HG03439 (cell line): Measurements from ENCODE around the gene NUP88.
"Not testable (repeated sequence)": the region's sequence is repeated elsewhere in the genome, so short reads cannot be mapped to it uniquely, and the experiment has no call there.

Experiments used
- ATAC-seq: cut with Tn5 transposase; IDR thresholded peaks from one replicate; pipeline ENCODE4 v1.9.1; 2021; ENCODE audit warnings: mild to moderate bottlenecking, moderate library complexity; ENCODE audit not compliant: unreplicated experiment

NUP88 gene

GRCh38 chr17:5419356-5419958 lies at the start of gene NUP88:
Gene NUP88 (minus strand): TSS chr17:5419662. CDS start chr17:5419650, 12 bp downstream.
- ATAC-seq, result peak; percentile 82

- peak; percentile 4 for ATAC-seq
These were observed 48.6 kb upstream of the NUP88 start for GRCh38 chr17:5468075-5468473.

- ATAC-seq, result no peak
These were observed 48.0 kb upstream of the NUP88 start for GRCh38 chr17:5467416-5467815.

GRCh38 chr17:5466295-5466694 lies 46.8 kb upstream of the NUP88 start:
- no peak for ATAC-seq

- no peak for ATAC-seq
These were observed 45.5 kb upstream of the NUP88 start for GRCh38 chr17:5464717-5465507.

- no peak for ATAC-seq
These were observed 27.3 kb upstream of the NUP88 start for GRCh38 chr17:5446786-5447185.

GRCh38 chr17:5444209-5444608 lies 24.7 kb upstream of the NUP88 start:
- no peak for ATAC-seq

GRCh38 chr17:5443728-5444127 lies 24.3 kb upstream of the NUP88 start:
- no peak for ATAC-seq

GRCh38 chr17:5439446-5439764 lies 19.9 kb upstream of the NUP88 start:
- no peak for ATAC-seq

GRCh38 chr17:5438716-5439445 lies 19.4 kb upstream of the NUP88 start, which contains the start of gene C1QBP:
Gene C1QBP (minus strand): TSS chr17:5439155. CDS start chr17:5439073, 82 bp downstream.
- ATAC-seq, result peak; percentile 85

- no peak for ATAC-seq
These were observed 18.4 kb upstream of the NUP88 start for GRCh38 chr17:5437721-5438317.

GRCh38 chr17:5435781-5436315 lies 16.4 kb upstream of the NUP88 start:
- not testable (repeated sequence) for ATAC-seq

GRCh38 chr17:5434984-5435383 lies 15.5 kb upstream of the NUP88 start:
- ATAC-seq, result no peak

- ATAC-seq, result no peak
These were observed 12.6 kb upstream of the NUP88 start for GRCh38 chr17:5431949-5432556.

- ATAC-seq, result not testable (repeated sequence)
These were observed 11.8 kb upstream of the NUP88 start for GRCh38 chr17:5431234-5431633.

- ATAC-seq, result no peak
These were observed 11.0 kb upstream of the NUP88 start for GRCh38 chr17:5430413-5430999.

- no peak for ATAC-seq
These were observed 9.9 kb upstream of the NUP88 start for GRCh38 chr17:5429191-5429887.

- no peak for ATAC-seq
These were observed 6.4 kb upstream of the NUP88 start for GRCh38 chr17:5425826-5426225.

- ATAC-seq, result no peak
These were observed 5.4 kb upstream of the NUP88 start for GRCh38 chr17:5424909-5425308.

- ATAC-seq, result no peak
These were observed 3.0 kb upstream of the NUP88 start for GRCh38 chr17:5422505-5422904.
